Panc1 (cell line): Measurements from ENCODE around the gene IGSF21. TPM values are rescaled to one million over a fixed set of nuclear protein-coding genes. Genes with fewer than 3 reads are reported as not detected.
A peak's percentile ranks its signal among the peaks of the same experiment; 100 is the strongest.

Source experiments
- ATAC-seq: fragments of 200-7000 bp; cut with Tn5 transposase; 2 replicates; pipeline ENCODE4 v1.9.1; 2020; ENCODE audit warnings: mild to moderate bottlenecking, moderate library complexity
- BruUV-seq: library from RNA; stranded (reverse); fragments of 400-500 nt; replicated peaks from 2 replicates; lab custom pipeline; 2021; lab: Mats Ljungman, UMichigan
- CTCF ChIA-PET: fragments of 300-600 bp; sonication (Branson Sonifier 250); formaldehyde crosslinking; loops from one replicate; lab custom pipeline; 2022; ENCODE audit warnings: antibody characterized with exemption; lab: Charles Lee
- POLR2A ChIA-PET: fragments of 300-600 bp; sonication (Branson Sonifier 250); formaldehyde crosslinking; loops from one replicate; lab custom pipeline; 2022; ENCODE audit warnings: antibody characterized with exemption; lab: Charles Lee
- DNase-seq: peaks from one replicate; pipeline ENCODE4 v3.0.0-alpha.2; 2010; ENCODE audit warnings: low read depth, low spot score
- H3K27ac ChIP-seq: 2 replicates; pipeline ENCODE4 v1.5.1; 2011; ENCODE audit warnings: mild to moderate bottlenecking, low read length, inconsistent platforms
- H3K27me3 ChIP-seq: fragments of 200-500 bp; sonication (Bioruptor generic); 2 replicates; pipeline ENCODE4 v1.6.0; 2014; ENCODE audit warnings: low read length, inconsistent platforms; ENCODE audit not compliant: control insufficient read depth, insufficient read depth
- H3K36me3 ChIP-seq: fragments of 200-500 bp; sonication (Bioruptor generic); 2 replicates; pipeline ENCODE4 v1.5.1; 2014; ENCODE audit warnings: inconsistent platforms, mild to moderate bottlenecking, low read length, moderate library complexity; ENCODE audit not compliant: control insufficient read depth, insufficient read depth
- H3K4me1 ChIP-seq: 2 replicates; pipeline ENCODE4 v1.5.1; 2011; ENCODE audit warnings: inconsistent platforms, mild to moderate bottlenecking, low read length, moderate library complexity; ENCODE audit not compliant: control insufficient read depth, insufficient read depth
- H3K4me3 ChIP-seq, 2 experiments: 2 replicates each; pipeline ENCODE4 v1.5.1; 2011 to 2012; ENCODE audit warnings: low read depth in 2 of 2, low read length in 2 of 2, mild to moderate bottlenecking in 2 of 2, inconsistent platforms in 1 of 2, moderate library complexity in 1 of 2
- H3K9me3 ChIP-seq: fragments of 200-500 bp; sonication (Bioruptor generic); 2 replicates; pipeline ENCODE4 v1.5.1; 2014; ENCODE audit warnings: low read depth, mild to moderate bottlenecking, inconsistent platforms, low read length, moderate library complexity; ENCODE audit not compliant: control insufficient read depth, insufficient read depth
- CTCF ChIP-seq: fragments of 450-650 bp; IDR thresholded peaks from 2 replicates; pipeline ENCODE4 v1.5.1; 2017; ENCODE audit warnings: mild to moderate bottlenecking
- POLR2AphosphoS5 ChIP-seq: IDR thresholded peaks from 2 replicates; pipeline ENCODE4 v1.6.1; 2012; ENCODE audit warnings: mild to moderate bottlenecking, low read depth, low read length, moderate library complexity
- REST ChIP-seq, 2 experiments: IDR thresholded peaks; 2 replicates each; pipeline ENCODE4 v1.6.1; 2011 to 2012; ENCODE audit warnings: low read depth in 2 of 2, control low read depth in 1 of 2, low read length in 1 of 2, mild to moderate bottlenecking in 1 of 2, moderate library complexity in 1 of 2; ENCODE audit not compliant: insufficient read depth in 1 of 2
- SIN3A ChIP-seq: IDR thresholded peaks from 2 replicates; pipeline ENCODE4 v1.6.1; 2012; ENCODE audit warnings: low read depth, mild to moderate bottlenecking, low read length, moderate library complexity, borderline replicate concordance; ENCODE audit not compliant: insufficient read depth
- TCF7L2 ChIP-seq: IDR thresholded peaks from 2 replicates; pipeline ENCODE4 v1.6.1; 2011; ENCODE audit warnings: mild to moderate bottlenecking, low read depth, low read length, inconsistent platforms
- in situ Hi-C: cut with HindIII; loops from 2 replicates; pipeline ENCODE4 v1.10.0; 2016; ENCODE audit warnings: low sequenced_read_pairs, low pct_unique_long_range_greater_than_20kb
- intact Hi-C: fragments of 100-400 bp; cut with micrococcal nuclease; formaldehyde crosslinking; loops from one replicate; pipeline ENCODE4 v1.10.0; 2022; ENCODE audit not compliant: unreplicated experiment
- total RNA-seq: library from RNA; stranded (reverse); gene quantifications from one replicate; pipeline ENCODE4 v1.2.1, GENCODE V29; 2021; ENCODE audit not compliant: unreplicated experiment

IGSF21 gene
- total RNA-seq, 1 experiment from 2014 or later: not detected

GRCh38 chr1:18300376-18300775 is 192.8 kb downstream of the IGSF21 start:
- Histone ChIP-seq H3K9me3 (no peaks in the 10 kb centered on the region), H3K27ac (no peak overlapping the region), H3K36me3 (no peaks in the 10 kb centered on the region), H3K4me1 (no peaks in the 10 kb centered on the region), H3K4me3 (no peak overlapping the region), H3K27me3 (peaks cover 22% of the 10 kb centered on the region)
- POLR2A ChIA-PET: no interaction called here
- ATAC-seq (no peak), DNase-seq (no peak)
- in situ Hi-C loops (no loop called here), intact Hi-C loops (loop anchor here (10.0 kb wide), 1 partner anchor 274 kb away; no protein-coding TSS in a partner anchor)
- TF ChIP-seq POLR2AphosphoS5 (no peak), SIN3A (no peak), CTCF (no peak), TCF7L2 (no peak), REST (IDR thresholded peaks at IDR 0.05; ENCODE audit: insufficient read depth in 1 of 2, low read depth in 2 of 2, low read length in 1 of 2) (no peak)
- BruUV-seq: no TSS peak
- CTCF ChIA-PET: interaction anchor here (1.1 kb wide), 1 partner anchor 281 kb away, joined by 3 read pairs; no protein-coding TSS in a partner anchor

- BruUV-seq: no TSS peak
- peaks cover 13% of the 10 kb centered on the region for H3K27me3 ChIP-seq
- no peak overlapping the region for H3K4me3 ChIP-seq
- ChIA-PET CTCF (interaction anchor here (0.7 kb wide), 1 partner anchor 330 kb away, joined by 6 read pairs; no protein-coding TSS in a partner anchor), POLR2A (no interaction called here)
- H3K9me3 ChIP-seq: no peaks in the 10 kb centered on the region
- H3K36me3 ChIP-seq: no peaks in the 10 kb centered on the region
- no peak overlapping the region for H3K27ac ChIP-seq
- intact Hi-C loops (loop anchor here (10.0 kb wide), 1 partner anchor 272 kb away; no protein-coding TSS in a partner anchor), in situ Hi-C loops (no loop called here)
- DNase-seq: no peak
- TF ChIP-seq CTCF (peak; percentile 82), POLR2AphosphoS5 (no peak), TCF7L2 (no peak), REST (IDR thresholded peaks at IDR 0.05; ENCODE audit: insufficient read depth in 1 of 2, low read depth in 2 of 2, low read length in 1 of 2) (no peak), SIN3A (no peak)
- no peak for ATAC-seq
- no peaks in the 10 kb centered on the region for H3K4me1 ChIP-seq
Measured at GRCh38 chr1:18302788-18303413, 195.3 kb downstream of the IGSF21 start.
